Tibial nerve (tissue), 4 donors: ENCODE data around the gene LOXL1. TPM values are rescaled to one million over a fixed set of nuclear protein-coding genes. Genes with fewer than 3 reads are reported as not detected.

ENCODE experiments used
- DNase-seq, 2 donors: peaks; one replicate each; pipeline ENCODE4 v3.0.0-alpha.2; 2019; ENCODE audit warnings: low spot score in 2 of 2
- H3K27ac ChIP-seq, 4 donors: fragments of 200-600 bp; sonication (generic) in 3 of 4; one replicate each; pipeline ENCODE4 v1.5.1; 2017 to 2019; ENCODE audit warnings: mild to moderate bottlenecking in 1 of 4
- H3K27me3 ChIP-seq, 2 donors: fragments of 200-600 bp; sonication (generic) in 1 of 2; one replicate each; pipeline versions ENCODE4 v1.5.1 to v1.6.0; 2017 to 2019
- H3K36me3 ChIP-seq, 3 donors: fragments of 200-600 bp; sonication (generic); one replicate each; pipeline ENCODE4 v1.5.1; 2018 to 2019
- H3K4me1 ChIP-seq, 4 donors: fragments of 200-600 bp; sonication (generic) in 3 of 4; one replicate each; pipeline ENCODE4 v1.5.1; 2017 to 2019
- H3K4me3 ChIP-seq, 4 donors: fragments of 200-600 bp; sonication (generic) in 3 of 4; one replicate each; pipeline ENCODE4 v1.5.1; 2017 to 2019; ENCODE audit warnings: mild to moderate bottlenecking in 1 of 4, moderate library complexity in 1 of 4
- H3K9me3 ChIP-seq, 4 donors: fragments of 200-600 bp; sonication (generic) in 3 of 4; one replicate each; pipeline ENCODE4 v1.5.1; 2017 to 2019
- EP300 ChIP-seq, 2 donors: sonication (generic); formaldehyde crosslinking; IDR thresholded peaks; one replicate each; pipeline ENCODE4 v1.6.1; 2017; ENCODE audit warnings: antibody characterized with exemption in 2 of 2, mild to moderate bottlenecking in 1 of 2
- POLR2A ChIP-seq, 2 donors: fragments of 450-650 bp; IDR thresholded peaks; one replicate each; pipeline ENCODE4 v1.6.1; 2017; ENCODE audit warnings: antibody characterized with exemption in 2 of 2, mild to moderate bottlenecking in 2 of 2, moderate library complexity in 2 of 2
- WGBS, 2 donors: methylation state at CpG; one replicate each; pipeline ENCODE4 v1.1.5; 2018; 5-methylcytosine and 5-hydroxymethylcytosine counted together
- total RNA-seq, 4 donors: library from RNA; depleted of rRNA; stranded (reverse); fragments of >200 nt; gene quantifications; one replicate each; pipeline ENCODE4 v1.1.0, GENCODE V29; 2016
- TF ChIP-seq, protein P1 (sequence below), 5 experiments: fragments of 200-600 bp in 3 of 5; fragments of 450-650 bp in 2 of 5; sonication (generic) in 3 of 5; IDR thresholded peaks; one replicate each; pipeline ENCODE4 v1.5.1; 2016 to 2019; ENCODE audit warnings: antibody characterized with exemption in 5 of 5, mild to moderate bottlenecking in 3 of 5, moderate library complexity in 2 of 5

LOXL1 gene
- total RNA-seq, 4 donors from 2014 or later: 21.6 to 29.1 (median 24.4) TPM

DNA sequence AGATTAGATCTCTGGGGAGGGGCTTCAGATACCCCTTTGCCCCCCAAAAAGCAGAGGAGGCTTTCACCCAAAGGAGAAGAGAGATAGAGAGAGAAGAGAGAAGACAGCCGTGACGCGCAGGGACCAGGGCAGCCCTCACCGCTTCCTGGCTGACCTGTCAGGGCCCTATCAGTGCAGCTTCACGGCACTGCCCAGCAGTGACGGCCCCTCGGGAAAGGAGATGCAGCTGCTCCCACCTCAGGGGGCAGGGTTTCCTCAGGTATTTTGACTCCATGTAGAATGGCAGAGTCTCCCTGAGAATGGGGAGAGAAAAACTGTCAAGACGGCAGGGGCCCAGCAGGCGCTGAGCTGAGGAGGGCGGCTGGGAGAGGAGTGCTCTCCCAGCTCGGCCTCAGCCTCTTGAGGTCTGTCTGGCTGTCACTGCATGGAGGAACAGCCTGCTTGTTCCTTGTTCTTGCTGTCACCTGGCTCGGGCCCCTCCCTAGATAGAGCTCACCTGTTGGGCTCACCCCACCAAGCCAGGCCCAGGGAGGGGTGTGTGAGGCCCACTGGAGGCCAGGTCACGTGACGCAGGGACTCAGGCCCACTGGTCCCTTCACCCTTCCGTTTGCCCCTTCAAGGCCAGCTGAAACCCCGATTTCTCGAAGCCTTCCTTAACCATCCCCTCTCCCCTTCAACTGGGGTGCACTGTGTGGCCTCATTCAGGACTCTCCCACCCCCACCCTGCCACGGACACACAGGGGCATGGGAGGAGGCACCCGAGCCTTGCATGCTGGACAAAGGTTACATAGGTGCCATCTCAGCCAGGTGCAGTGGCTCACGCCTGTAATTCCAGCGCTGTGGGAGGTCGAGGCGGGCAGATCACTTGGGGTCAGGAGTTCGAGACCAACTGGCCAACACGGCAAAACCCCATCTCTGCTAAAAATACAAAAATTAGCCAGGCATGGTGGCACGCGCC lies 28.2 kb downstream of the LOXL1 start:
- Histone ChIP-seq H3K27me3 (no peaks in the 10 kb centered on the region), H3K4me3 (no peak overlapping the region), H3K36me3 (no peaks in the 10 kb centered on the region), H3K9me3 (no peaks in the 10 kb centered on the region), H3K27ac (peak overlapping the region in 1 of 4 donors; percentile 96), H3K4me1 (peaks cover 0 to 56% (median 28%) of the 10 kb centered on the region in 4 donors)
- TF ChIP-seq EP300 (IDR thresholded peaks at IDR 0.05): no peak
- TF ChIP-seq, protein P1, sequence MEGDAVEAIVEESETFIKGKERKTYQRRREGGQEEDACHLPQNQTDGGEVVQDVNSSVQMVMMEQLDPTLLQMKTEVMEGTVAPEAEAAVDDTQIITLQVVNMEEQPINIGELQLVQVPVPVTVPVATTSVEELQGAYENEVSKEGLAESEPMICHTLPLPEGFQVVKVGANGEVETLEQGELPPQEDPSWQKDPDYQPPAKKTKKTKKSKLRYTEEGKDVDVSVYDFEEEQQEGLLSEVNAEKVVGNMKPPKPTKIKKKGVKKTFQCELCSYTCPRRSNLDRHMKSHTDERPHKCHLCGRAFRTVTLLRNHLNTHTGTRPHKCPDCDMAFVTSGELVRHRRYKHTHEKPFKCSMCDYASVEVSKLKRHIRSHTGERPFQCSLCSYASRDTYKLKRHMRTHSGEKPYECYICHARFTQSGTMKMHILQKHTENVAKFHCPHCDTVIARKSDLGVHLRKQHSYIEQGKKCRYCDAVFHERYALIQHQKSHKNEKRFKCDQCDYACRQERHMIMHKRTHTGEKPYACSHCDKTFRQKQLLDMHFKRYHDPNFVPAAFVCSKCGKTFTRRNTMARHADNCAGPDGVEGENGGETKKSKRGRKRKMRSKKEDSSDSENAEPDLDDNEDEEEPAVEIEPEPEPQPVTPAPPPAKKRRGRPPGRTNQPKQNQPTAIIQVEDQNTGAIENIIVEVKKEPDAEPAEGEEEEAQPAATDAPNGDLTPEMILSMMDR (IDR thresholded peaks at IDR 0.05): no peak
- TF ChIP-seq POLR2A (IDR thresholded peaks at IDR 0.05): no peak
- WGBS, 2 donors: 89% methylated on average over 24 to 27 of the region's 27 CpGs
- no peak for DNase-seq

DNA sequence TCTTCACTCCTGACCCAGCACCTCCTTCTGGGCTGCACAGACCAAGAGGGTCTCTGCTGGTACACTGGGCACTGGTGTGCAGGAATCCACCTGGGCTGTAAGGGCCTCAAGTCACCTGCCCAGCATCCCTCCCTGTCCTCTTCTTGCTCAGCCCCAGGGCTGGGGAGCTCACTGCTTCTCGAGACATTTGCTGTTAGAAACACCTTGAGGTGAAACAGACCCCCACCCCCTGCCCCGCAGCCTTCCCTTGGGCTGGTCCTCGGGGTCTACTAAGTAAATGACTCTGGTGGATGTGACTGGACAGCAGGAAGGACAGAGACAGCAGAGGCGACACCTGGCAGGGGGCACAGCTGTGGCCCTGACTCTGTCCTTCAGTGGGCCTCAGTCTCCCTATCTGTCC lies 29.1 kb downstream of the LOXL1 start:
- Histone ChIP-seq H3K36me3 (no peaks in the 10 kb centered on the region), H3K27ac (no peak overlapping the region), H3K27me3 (no peaks in the 10 kb centered on the region), H3K4me3 (no peak overlapping the region), H3K4me1 (peaks cover 0 to 51% (median 28%) of the 10 kb centered on the region in 4 donors), H3K9me3 (no peaks in the 10 kb centered on the region)
- no peak for DNase-seq
- WGBS, 2 donors: 86 to 89% methylated on average over 4 of the region's 4 CpGs
- TF ChIP-seq EP300 (IDR thresholded peaks at IDR 0.05): no peak
- TF ChIP-seq POLR2A (IDR thresholded peaks at IDR 0.05): no peak
- TF ChIP-seq, protein P1 (IDR thresholded peaks at IDR 0.05): no peak

DNA sequence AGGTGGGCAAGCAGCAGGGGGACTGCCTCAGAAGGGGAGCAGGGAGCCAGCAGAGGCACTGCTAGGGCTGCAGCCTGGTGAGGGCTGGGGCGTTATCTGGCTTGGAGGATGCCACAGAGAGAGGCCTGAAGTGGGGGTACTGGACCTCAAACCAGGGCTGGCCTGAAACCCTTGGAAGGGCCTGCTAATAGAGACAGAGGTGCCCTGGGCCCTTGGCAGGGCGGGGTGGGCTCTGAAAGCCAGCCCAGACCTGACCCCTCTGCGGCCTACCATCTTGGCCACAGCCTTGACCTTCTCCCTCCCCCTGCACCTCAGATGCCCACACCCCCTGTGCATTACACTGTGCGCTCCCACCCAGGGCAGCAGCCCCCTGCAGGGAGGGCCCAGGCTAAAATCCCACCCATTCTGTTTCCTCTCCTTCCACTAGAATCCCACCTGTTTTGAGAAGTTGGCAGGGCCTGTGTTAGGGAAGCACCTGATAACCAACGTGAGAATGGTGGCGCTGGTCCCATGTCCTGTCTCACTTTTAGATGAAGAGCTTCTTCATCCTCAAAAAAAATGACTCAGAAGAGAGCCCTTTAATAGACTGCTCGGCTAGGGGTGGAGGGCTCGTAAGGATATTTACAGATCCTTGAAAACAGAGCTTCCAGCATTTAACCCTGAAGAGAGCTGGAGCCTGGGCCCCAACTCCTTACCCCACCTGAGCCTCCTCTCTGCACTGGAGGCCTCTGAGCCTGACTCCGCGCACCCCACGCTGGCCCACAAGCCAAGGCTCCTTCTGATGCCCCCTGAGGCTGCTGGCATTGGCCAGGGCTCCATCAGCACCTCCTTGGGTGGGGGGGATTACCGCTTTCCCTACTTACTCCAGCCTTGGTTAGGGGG lies 29.8 kb downstream of the LOXL1 start:
- Histone ChIP-seq H3K9me3 (no peaks in the 10 kb centered on the region), H3K36me3 (no peaks in the 10 kb centered on the region), H3K27me3 (no peaks in the 10 kb centered on the region), H3K4me3 (no peak overlapping the region), H3K27ac (peak overlapping the region in 1 of 4 donors; percentile 29), H3K4me1 (peaks cover 0 to 44% (median 22%) of the 10 kb centered on the region in 4 donors)
- TF ChIP-seq, protein P1 (IDR thresholded peaks at IDR 0.05): no peak
- TF ChIP-seq POLR2A (IDR thresholded peaks at IDR 0.05): no peak
- no peak for TF ChIP-seq EP300 (IDR thresholded peaks at IDR 0.05)
- no peak for DNase-seq
- WGBS, 2 donors: 82 to 87% methylated on average over 12 of the region's 12 CpGs

DNA sequence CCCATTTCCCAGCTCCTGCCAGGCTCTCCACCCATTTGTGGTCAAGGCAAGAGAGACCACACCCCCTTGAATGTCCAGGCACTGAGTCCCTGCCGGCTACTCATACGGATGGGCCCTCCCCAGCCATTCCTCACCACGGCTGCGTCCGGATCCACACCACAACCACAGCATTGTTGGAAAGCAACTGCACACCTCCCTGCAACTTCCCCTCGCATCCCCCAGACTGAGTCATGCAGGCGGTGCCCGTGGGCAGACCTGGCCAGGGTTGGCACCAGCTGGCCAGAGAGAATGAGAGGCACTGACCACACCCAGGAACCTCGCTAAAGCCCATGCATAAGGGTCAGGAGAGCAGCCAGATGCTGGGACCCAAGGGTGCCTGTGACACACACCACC lies 30.5 kb downstream of the LOXL1 start:
- no peaks in the 10 kb centered on the region for H3K9me3 ChIP-seq
- H3K4me3 ChIP-seq: no peak overlapping the region
- H3K27me3 ChIP-seq: no peaks in the 10 kb centered on the region
- peaks cover 0 to 37% (median 16%) of the 10 kb centered on the region in 4 donors for H3K4me1 ChIP-seq
- DNase-seq: no peak
- 36 to 41% methylated on average over 9 of the region's 9 CpGs for WGBS, 2 donors
- H3K27ac ChIP-seq: peak overlapping the region in 1 of 4 donors; percentile 29
- no peaks in the 10 kb centered on the region for H3K36me3 ChIP-seq
- TF ChIP-seq POLR2A (IDR thresholded peaks at IDR 0.05) (no peak), EP300 (IDR thresholded peaks at IDR 0.05) (no peak)
- TF ChIP-seq, protein P1 (IDR thresholded peaks at IDR 0.05): no peak
